HG03521 (cell line): ENCODE measurements around the gene BRK1.
"Not testable (repeated sequence)": the region's sequence is repeated elsewhere in the genome, so short reads cannot be mapped to it uniquely, and the experiment has no call there.

Experiments
- ATAC-seq: cut with Tn5 transposase; IDR thresholded peaks from one replicate; pipeline ENCODE4 v1.9.1; 2021; ENCODE audit warnings: mild to moderate bottlenecking, moderate library complexity; ENCODE audit not compliant: unreplicated experiment

The BRK1 gene

GRCh38 chr3:10142707-10143560 is 27.5 kb downstream of the BRK1 start:
- ATAC-seq, result no peak

GRCh38 chr3:10145685-10146084 is 30.2 kb downstream of the BRK1 start:
- ATAC-seq, result no peak

GRCh38 chr3:10149226-10149625 is 33.8 kb downstream of the BRK1 start:
- no peak for ATAC-seq

DNA sequence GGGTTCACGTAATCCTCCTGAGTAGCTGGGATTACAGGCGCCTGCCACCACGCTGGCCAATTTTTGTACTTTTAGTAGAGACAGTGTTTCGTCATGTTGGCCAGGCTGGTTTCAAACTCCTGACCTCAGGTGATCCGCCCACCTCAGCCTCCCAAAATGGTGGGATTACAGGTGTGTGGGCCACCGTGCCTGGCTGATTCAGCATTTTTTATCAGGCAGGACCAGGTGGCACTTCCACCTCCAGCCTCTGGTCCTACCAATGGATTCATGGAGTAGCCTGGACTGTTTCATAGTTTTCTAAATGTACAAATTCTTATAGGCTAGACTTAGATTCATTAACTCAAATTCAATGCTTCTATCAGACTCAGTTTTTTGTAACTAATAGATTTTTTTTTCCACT is 35.5 kb downstream of the BRK1 start:
- ATAC-seq, result no peak

- ATAC-seq, result no peak
Observed at GRCh38 chr3:10154335-10155122, 39.1 kb downstream of the BRK1 start.

DNA sequence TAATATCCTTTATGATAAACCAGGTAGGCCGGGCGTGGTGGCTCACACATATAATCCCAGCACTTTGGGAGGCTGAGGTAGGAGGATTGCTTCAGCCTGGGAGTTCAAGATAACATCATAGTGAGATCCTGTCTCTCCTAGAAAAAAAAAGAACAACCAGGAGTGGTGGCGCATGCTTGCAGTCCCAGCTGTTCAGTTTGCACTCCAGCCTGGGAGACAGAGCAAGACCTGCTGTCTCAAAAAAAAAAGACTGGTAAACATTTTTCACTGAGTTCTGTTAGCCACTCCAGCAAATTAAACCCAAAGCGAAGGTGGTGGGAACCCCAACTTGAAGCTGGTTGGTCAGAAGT is 39.6 kb downstream of the BRK1 start:
- ATAC-seq, result no peak

DNA sequence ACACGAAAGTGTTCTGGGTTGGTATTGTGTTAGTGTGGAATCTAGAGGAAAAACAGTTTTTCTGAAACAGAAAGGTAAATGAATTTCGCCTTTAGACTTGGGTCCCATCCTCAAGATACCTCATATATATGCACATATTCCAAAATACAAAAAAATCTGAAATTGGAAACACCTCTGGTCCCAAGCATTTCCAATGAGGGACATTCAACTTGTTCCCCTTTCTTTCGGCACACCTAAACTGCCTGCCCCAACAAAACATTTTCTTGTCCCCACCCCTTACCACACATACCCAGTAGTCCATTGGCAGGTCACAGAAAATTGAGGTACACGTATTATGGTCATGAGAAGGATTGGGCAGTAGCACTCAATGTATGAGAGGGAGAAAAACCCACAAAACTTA is 40.2 kb downstream of the BRK1 start:
- ATAC-seq, result no peak

DNA sequence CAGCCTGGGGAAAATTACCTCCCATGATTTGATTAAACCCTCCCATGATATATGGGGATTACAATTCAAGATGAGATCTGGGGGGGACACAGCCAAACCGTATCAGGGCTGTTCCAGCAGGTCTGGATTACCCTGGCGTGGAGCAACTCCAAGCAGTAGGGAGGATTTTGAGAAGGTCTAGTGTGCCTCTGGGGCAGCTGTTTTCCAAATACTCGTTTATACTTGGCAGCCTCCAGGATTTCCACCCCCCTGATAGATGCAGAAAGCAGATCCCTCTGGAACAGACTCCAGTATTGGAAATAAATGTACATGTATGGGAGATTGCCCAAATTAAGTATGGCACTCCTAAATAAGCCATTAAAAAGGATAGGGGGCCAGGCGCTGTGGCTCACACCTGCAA is 41.6 kb downstream of the BRK1 start:
- no peak for ATAC-seq

DNA sequence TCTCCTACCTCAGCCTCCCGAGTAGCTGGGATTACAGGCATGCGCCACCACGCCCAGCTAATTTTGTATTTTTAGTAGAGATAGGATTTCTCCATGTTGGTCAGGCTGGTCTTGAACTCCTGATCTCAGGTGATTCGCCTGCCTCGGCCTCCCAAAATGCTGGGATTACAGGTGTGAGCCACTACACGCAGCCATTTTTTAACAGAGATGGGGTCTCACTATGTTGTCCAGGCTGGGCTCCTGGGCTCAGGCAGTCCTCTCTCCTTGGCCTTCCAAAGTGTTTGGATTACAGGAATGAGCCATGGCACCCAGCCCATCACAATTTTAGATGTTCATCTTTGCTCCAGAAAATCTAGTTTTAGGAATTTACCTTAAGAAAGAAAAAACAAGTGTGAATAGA is 43.1 kb downstream of the BRK1 start:
- not testable (repeated sequence) for ATAC-seq

DNA sequence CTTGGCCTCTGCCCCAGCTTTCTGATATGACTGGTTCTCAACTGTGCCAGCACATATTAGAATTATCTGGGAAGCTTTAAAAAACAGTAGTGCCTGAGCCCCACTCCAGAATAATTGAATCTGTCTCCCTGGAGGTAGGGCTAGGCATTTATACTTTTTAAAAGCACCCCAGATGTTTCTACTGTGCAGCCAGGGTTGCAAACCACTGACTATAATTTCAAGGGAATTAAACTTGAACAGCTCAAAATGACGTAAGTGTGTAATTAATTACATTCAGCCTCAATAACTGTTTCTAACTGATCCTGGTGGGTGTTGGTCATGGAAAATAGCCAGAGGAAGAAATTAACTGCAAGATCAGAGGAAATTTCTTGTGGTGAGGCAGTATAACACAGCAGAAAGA is 44.9 kb downstream of the BRK1 start:
- ATAC-seq, result no peak

DNA sequence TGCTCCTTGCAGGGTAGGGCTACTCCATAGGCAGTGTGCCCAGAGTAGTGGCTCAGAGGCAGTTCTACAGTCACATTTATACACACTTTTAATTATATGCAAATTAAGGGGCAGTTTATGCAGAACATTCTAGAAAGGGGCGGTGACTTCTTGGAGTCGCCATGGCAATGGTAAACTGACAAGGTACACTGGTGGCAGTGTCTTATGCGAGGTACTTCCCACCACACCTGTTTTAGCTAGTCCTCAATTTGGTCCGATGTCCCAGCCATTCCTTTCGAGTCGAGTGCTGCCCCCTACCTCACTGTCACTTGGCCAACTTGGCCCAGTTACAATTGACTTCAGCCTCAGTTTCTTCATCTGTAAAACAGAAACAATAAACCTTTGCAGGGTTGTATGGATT is 45.5 kb downstream of the BRK1 start:
- no peak for ATAC-seq

DNA sequence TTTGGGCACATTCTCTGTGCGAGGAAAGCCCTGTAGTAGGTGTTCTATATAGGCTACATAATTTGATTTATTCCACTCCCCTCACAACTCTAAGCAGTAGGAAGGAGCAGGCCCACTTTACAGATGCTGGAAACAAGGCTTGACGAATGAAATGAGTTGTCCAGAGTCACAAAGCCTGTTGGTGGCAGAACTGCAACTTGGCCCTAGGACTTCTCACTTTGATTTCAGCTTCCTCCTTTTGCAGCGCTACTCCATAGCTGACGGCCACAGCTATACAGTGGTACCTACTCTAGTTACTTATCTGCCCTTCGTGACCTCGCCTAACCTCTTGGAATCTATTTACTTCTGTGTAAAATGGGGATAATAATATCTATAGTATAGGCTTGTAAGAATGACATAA is 46.7 kb downstream of the BRK1 start:
- no peak for ATAC-seq

GRCh38 chr3:10164201-10164545 is 48.7 kb downstream of the BRK1 start:
- ATAC-seq, result not testable (repeated sequence)

DNA sequence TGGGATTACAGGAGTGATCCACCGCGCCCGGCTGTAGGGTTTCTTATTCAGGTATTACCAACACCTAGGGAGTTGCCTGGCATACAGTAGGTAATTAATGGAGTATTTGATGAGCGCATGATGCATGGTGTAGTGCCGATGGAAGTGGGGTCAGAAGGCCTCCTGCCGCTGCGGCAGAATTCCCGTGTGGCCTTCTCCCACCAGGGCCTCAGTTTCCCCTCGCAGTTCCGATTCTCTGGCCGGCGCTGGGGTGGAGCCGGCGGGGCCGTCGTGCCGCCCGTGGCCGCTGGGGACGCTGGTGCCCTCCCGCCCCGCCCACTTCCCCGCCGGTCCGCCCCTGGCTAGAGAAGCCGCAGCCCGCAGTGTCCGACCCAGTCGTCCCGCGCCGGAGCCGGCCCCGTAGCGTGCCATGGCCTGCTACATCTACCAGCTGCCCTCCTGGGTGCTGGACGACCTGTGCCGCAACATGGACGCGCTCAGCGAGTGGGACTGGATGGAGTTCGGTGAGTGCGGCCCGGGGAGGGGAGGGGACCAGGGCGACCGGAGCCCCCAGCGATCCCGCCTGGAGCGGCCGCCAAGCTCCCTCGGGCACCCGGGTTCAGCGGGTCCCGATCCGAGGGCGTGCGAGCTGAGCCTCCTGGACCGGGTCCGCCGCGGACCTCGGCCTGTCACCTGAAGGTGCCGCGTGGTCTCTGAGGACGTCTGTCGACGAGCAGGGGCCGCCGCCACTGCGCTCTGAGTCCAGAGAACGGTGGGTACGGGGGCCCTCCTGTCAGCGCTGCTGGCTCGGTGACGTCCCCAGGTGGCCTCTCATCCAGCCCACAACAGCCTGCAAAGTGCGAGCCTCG is 49.3 kb downstream of the BRK1 start, which contains the start of gene IRAK2:
IRAK2 (plus strand) TSS at position 374 of the 848 bp plus-strand sequence; CDS start at position 410, 36 bp downstream.
- peak; percentile 73 for ATAC-seq

DNA sequence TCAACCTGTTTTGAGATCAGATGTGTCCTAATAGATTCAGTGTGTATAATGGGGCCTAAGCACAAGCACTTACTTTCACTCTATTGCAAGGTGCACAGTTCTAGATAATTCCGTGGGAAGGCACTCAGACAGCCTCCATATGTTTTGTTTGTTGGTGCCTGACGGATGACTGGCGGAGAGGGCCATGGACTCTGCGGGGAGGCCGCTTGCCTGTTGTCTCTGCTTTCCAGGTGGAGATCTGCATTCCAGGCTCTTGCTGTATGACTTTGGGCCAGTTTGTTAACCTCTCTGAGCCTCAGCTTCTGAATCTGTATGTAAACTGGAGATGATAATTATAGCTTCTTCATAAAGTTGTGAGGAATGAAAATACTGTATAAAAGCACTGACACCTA is 50.7 kb downstream of the BRK1 start:
- no peak for ATAC-seq

DNA sequence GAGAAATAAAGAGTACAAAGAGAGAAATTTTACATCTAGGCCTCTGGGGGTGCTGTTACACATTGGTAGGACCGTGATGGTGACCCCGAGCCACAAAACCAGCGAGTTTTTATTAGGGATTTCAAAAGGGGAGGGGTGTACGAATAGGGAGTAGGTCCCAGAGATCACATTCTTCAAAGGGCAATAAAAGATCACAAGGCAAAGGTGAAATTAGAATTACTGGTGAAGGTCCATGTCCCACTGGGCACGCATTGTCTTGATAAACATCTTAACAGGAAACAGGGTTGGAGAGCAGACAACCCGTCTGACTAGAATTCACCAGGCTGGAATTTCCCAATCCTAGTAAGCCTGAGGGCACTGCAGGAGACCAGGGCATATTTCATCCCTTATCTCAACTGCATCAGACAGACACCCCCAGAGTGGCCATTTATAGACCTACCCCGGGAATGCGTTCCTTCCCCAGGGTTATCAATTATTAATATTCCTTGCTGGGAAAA is 53.6 kb downstream of the BRK1 start:
- ATAC-seq, result no peak

DNA sequence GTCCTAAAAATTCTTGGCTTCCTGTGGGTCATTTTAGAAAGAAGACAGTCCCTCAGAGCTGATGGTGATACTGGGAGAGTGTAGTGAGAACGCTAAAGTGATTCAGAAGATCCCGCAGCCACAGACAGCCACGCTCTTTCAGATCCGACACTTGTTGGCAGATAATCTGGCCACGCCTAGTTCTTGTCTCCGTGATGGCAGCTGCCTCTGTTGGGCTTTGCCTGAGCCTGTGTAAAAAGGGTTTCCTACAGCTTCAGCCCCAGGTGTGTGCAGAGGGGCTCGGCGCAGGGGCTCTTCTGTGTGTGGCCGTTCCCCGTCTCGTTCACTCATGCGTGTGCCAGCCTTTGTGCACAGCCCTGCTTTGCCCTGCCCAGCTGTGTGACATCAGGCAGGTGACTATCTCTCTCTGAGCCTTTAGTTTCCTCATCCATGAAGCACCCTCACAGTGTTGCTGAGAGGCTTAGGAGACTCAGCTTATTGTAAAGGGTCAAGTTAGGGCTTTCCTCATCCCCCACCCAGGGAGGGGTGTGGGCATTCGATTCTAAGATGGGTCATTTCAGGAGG is 55.5 kb downstream of the BRK1 start:
- ATAC-seq, result no peak

- no peak for ATAC-seq
Observed at GRCh38 chr3:10173095-10173925, 57.8 kb downstream of the BRK1 start.

- ATAC-seq, result no peak
Observed at GRCh38 chr3:10173926-10174435, 58.5 kb downstream of the BRK1 start.

- not testable (repeated sequence) for ATAC-seq
Observed at GRCh38 chr3:10175334-10175733, 59.9 kb downstream of the BRK1 start.
